Neural crest cell (in vitro differentiated cells): Measurements from ENCODE around the gene NAPB. TPM values are rescaled to one million over a fixed set of nuclear protein-coding genes. Genes with fewer than 3 reads are reported as not detected.

Experiments used
- DNase-seq: peaks from one replicate; pipeline ENCODE4 v3.0.0; 2021; ENCODE audit warnings: low read depth, mixed read lengths, low spot score
- H3K27ac Mint-ChIP-seq: one replicate; pipeline ENCODE4 v1.8.0; 2021; ENCODE audit warnings: mild to moderate bottlenecking, mixed read lengths; ENCODE audit not compliant: unreplicated experiment
- H3K27me3 Mint-ChIP-seq: 2 replicates; pipeline ENCODE4 v1.8.0; 2021; ENCODE audit warnings: low read depth, mild to moderate bottlenecking, mixed read lengths
- H3K36me3 Mint-ChIP-seq: 2 replicates; pipeline ENCODE4 v1.8.0; 2021; ENCODE audit warnings: low read depth, mild to moderate bottlenecking, mixed read lengths
- H3K4me1 Mint-ChIP-seq: 2 replicates; pipeline ENCODE4 v1.8.0; 2021; ENCODE audit warnings: mixed read lengths
- H3K4me3 Mint-ChIP-seq: one replicate; pipeline ENCODE4 v1.8.0; 2021; ENCODE audit warnings: mild to moderate bottlenecking, mixed read lengths
- H3K9me3 Mint-ChIP-seq: 2 replicates; pipeline ENCODE4 v1.8.0; 2021; ENCODE audit warnings: mixed read lengths
- CTCF ChIP-seq: fragments of 200-600 bp; sonication (generic); conservative IDR thresholded peaks from 2 replicates; pipeline ENCODE4 v1.5.0; 2021; ENCODE audit warnings: antibody characterized with exemption, mild to moderate bottlenecking
- total RNA-seq: library from RNA; stranded (reverse); gene quantifications from 2 replicates; pipeline ENCODE4 v1.2.1, GENCODE V29; 2021

NAPB gene
- total RNA-seq, 1 donor from 2014 or later, result 14.6 TPM

- no peaks in the 10 kb centered on the region for H3K27me3 Mint-ChIP-seq
- TF ChIP-seq CTCF, result no peak
Measured at GRCh38 chr20:23410916-23411695, 10.2 kb downstream of the NAPB start.

GRCh38 chr20:23409800-23410199 lies 11.5 kb downstream of the NAPB start:
- H3K36me3 Mint-ChIP-seq, result no peaks in the 10 kb centered on the region
- H3K4me1 Mint-ChIP-seq, result peaks cover 19% of the 10 kb centered on the region
- no peak for TF ChIP-seq CTCF
- DNase-seq, result no peak
- no peaks in the 10 kb centered on the region for H3K9me3 Mint-ChIP-seq
- H3K27me3 Mint-ChIP-seq, result no peaks in the 10 kb centered on the region
- H3K4me3 Mint-ChIP-seq, result no peak overlapping the region
- no peak overlapping the region for H3K27ac Mint-ChIP-seq

More at GRCh38 chr20:23410916-23411695, 10.2 kb downstream of the NAPB start:
- Mint-ChIP-seq H3K27ac (no peak overlapping the region), H3K9me3 (no peaks in the 10 kb centered on the region), H3K4me1 (peaks cover 14% of the 10 kb centered on the region), H3K36me3 (no peaks in the 10 kb centered on the region), H3K4me3 (no peak overlapping the region)
- no peak for DNase-seq

GRCh38 chr20:23408957-23409356 lies 12.3 kb downstream of the NAPB start:
- Mint-ChIP-seq H3K4me3 (no peak overlapping the region), H3K36me3 (no peaks in the 10 kb centered on the region), H3K9me3 (no peaks in the 10 kb centered on the region), H3K4me1 (peaks cover 19% of the 10 kb centered on the region), H3K27me3 (no peaks in the 10 kb centered on the region), H3K27ac (no peak overlapping the region)
- DNase-seq, result no peak
- TF ChIP-seq CTCF, result no peak

- Mint-ChIP-seq H3K27me3 (no peaks in the 10 kb centered on the region), H3K36me3 (no peaks in the 10 kb centered on the region), H3K4me3 (no peak overlapping the region), H3K9me3 (no peaks in the 10 kb centered on the region), H3K4me1 (peaks cover 19% of the 10 kb centered on the region), H3K27ac (no peak overlapping the region)
- no peak for TF ChIP-seq CTCF
- no peak for DNase-seq
Measured at GRCh38 chr20:23407781-23408464, 13.4 kb downstream of the NAPB start.

GRCh38 chr20:23406880-23407279 lies 14.4 kb downstream of the NAPB start:
- TF ChIP-seq CTCF, result no peak
- no peaks in the 10 kb centered on the region for H3K27me3 Mint-ChIP-seq
- peaks cover 19% of the 10 kb centered on the region for H3K4me1 Mint-ChIP-seq
- no peak overlapping the region for H3K4me3 Mint-ChIP-seq
- no peak for DNase-seq
- H3K9me3 Mint-ChIP-seq, result no peaks in the 10 kb centered on the region
- no peak overlapping the region for H3K27ac Mint-ChIP-seq
- H3K36me3 Mint-ChIP-seq, result no peaks in the 10 kb centered on the region
